Kidney (tissue), 14 donors: Measurements from ENCODE around the gene GPC3. TPM values are rescaled to one million over a fixed set of nuclear protein-coding genes. Genes with fewer than 3 reads are reported as not detected.
A peak's percentile ranks its signal among the peaks of the same experiment; 100 is the strongest.

Experiments
- DNase-seq, 5 donors: peaks; one replicate each; pipeline ENCODE4 v3.0.0-alpha.2; 2013 to 2020
- FAIRE-seq: peaks from 2 replicates; lab custom pipeline; 2012; peaks lifted over from hg19 to GRCh38; lab: Jason Lieb, UNC
- H3K27ac ChIP-seq, 2 donors: one replicate each; pipeline ENCODE4 v1.7.0; 2013; ENCODE audit warnings: low read depth in 2 of 2, low read length in 2 of 2, inconsistent platforms in 1 of 2
- H3K27me3 ChIP-seq: one replicate; pipeline ENCODE4 v1.7.1; 2013; ENCODE audit warnings: low read length, inconsistent platforms; ENCODE audit not compliant: control insufficient read depth, insufficient read depth
- H3K36me3 ChIP-seq, 3 donors: one replicate each; pipeline versions ENCODE4 v1.7.0 to v1.7.1; 2013; ENCODE audit warnings: low read length in 3 of 3, control low read depth in 1 of 3, inconsistent platforms in 1 of 3; ENCODE audit not compliant: insufficient read depth in 3 of 3, control insufficient read depth in 2 of 3
- H3K4me1 ChIP-seq, 3 donors: one replicate each; pipeline versions ENCODE4 v1.7.0 to v1.7.1; 2013; ENCODE audit warnings: low read length in 3 of 3, inconsistent platforms in 1 of 3, low read depth in 1 of 3; ENCODE audit not compliant: control insufficient read depth in 2 of 3, insufficient read depth in 2 of 3
- H3K4me3 ChIP-seq, 3 donors: one replicate each; pipeline versions ENCODE4 v1.7.0 to v1.8.1; 2013; ENCODE audit warnings: low read length in 3 of 3, control low read depth in 1 of 3, inconsistent platforms in 1 of 3
- H3K9ac ChIP-seq, 3 donors: one replicate each; pipeline versions ENCODE4 v1.7.0 to v1.7.1; 2013; ENCODE audit warnings: low read length in 3 of 3, control low read depth in 1 of 3, inconsistent platforms in 1 of 3
- H3K9me3 ChIP-seq, 3 donors: one replicate each; pipeline versions ENCODE4 v1.7.0 to v1.7.1; 2013; ENCODE audit warnings: low read length in 3 of 3, control low read depth in 1 of 3, inconsistent platforms in 1 of 3; ENCODE audit not compliant: control insufficient read depth in 2 of 3, insufficient read depth in 1 of 3
- CTCF ChIP-seq: IDR thresholded peaks from 3 replicates; pipeline ENCODE4 v1.5.1; 2012; ENCODE audit warnings: mild to moderate bottlenecking, moderate library complexity, borderline replicate concordance; ENCODE audit not compliant: insufficient read depth; ENCODE audit errors: extremely low read depth
- intact Hi-C: fragments of 100-400 bp; cut with DNase I; formaldehyde crosslinking; loops from one replicate; pipeline ENCODE4 v1.11.1; 2022
- polyA plus RNA-seq: library from polyadenylated mRNA; stranded (reverse); fragments of 350-450 nt; fragmentation: Illumina TruSeq; extraction: RNeasy Lipid Tissue Mini Kit (QIAGEN cat#74804); gene quantifications from one replicate; pipeline ENCODE4 v1.2.3, GENCODE V29; 2014; ENCODE audit warnings: low read depth, low replicate concordance; ENCODE audit not compliant: insufficient read depth
- total RNA-seq: library from RNA; stranded (reverse); fragmentation: NEBNext Ultra II Directional; extraction: Animal tissue kit (Norgen Biotek cat#: 25700); gene quantifications from one replicate; pipeline ENCODE4 v1.2.1, GENCODE V29; 2021
- donor health status: control.
- donor health status: control.
- donor health status: control.
- donor health status: control.
- donor health status: control.
- donor health status: DM: yes; HTN: yes; CAD: no.
- donor health status: Normal renal cell carcinoma (clear cell type).

The GPC3 gene
- total and polyA plus RNA-seq, 2 donors from 2014 or later = 43.0 to 52.5 TPM

GRCh38 chrX:133746593-133746992 is 238.8 kb downstream of the GPC3 start:
- Histone ChIP-seq H3K27me3 (no peaks in the 10 kb centered on the region), H3K36me3 (no peaks in the 10 kb centered on the region), H3K9ac (no peak overlapping the region), H3K4me1 (no peaks in the 10 kb centered on the region), H3K4me3 (no peak overlapping the region), H3K27ac (no peak overlapping the region), H3K9me3 (peaks cover 0 to 2% (median 0%) of the 10 kb centered on the region in 3 donors)
- no peak for FAIRE-seq
- no peak for DNase-seq
- intact Hi-C loops = no loop called here
- TF ChIP-seq CTCF = no peak

- no peak overlapping the region for H3K27ac ChIP-seq
- intact Hi-C loops = no loop called here
- H3K36me3 ChIP-seq = no peaks in the 10 kb centered on the region
- no peaks in the 10 kb centered on the region for H3K27me3 ChIP-seq
- no peak overlapping the region for H3K9ac ChIP-seq
- H3K9me3 ChIP-seq = peaks cover 0 to 2% (median 0%) of the 10 kb centered on the region in 3 donors
- DNase-seq (no peak), FAIRE-seq (no peak)
- H3K4me3 ChIP-seq = no peak overlapping the region
- H3K4me1 ChIP-seq = no peaks in the 10 kb centered on the region
- no peak for TF ChIP-seq CTCF
Observed at GRCh38 chrX:133745349-133745748, 240.0 kb downstream of the GPC3 start.

- Histone ChIP-seq H3K9me3 (peaks cover 0 to 1% (median 0%) of the 10 kb centered on the region in 3 donors), H3K27me3 (no peaks in the 10 kb centered on the region), H3K4me3 (no peak overlapping the region), H3K36me3 (no peaks in the 10 kb centered on the region), H3K4me1 (no peaks in the 10 kb centered on the region), H3K9ac (no peak overlapping the region), H3K27ac (no peak overlapping the region)
- FAIRE-seq (peak; percentile 57), DNase-seq (no peak)
- intact Hi-C loops = no loop called here
- TF ChIP-seq CTCF = no peak
Observed at GRCh38 chrX:133742602-133743305, 242.6 kb downstream of the GPC3 start.
